ENCODE results near the gene NDEL1.

Gene NDEL1

DNA sequence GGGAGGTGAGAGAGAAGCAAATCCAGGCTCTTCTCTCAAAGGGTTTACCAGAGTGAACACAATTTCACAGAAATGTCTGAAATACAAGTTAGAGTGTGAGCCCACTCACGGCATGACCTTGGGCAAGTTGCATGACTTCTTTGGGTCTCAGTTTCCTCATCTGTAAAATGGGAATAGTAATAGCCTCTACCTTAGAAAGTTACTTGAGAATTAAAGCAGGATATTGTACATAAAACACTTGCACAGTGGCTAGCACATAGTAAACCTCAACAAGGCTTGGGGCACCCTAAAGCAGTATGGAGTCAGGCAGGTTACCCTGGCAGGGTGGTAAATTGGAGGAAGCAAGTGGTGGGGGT lies 24.8 kb upstream of the NDEL1 start:
- TF ChIP-seq, protein P1, sequence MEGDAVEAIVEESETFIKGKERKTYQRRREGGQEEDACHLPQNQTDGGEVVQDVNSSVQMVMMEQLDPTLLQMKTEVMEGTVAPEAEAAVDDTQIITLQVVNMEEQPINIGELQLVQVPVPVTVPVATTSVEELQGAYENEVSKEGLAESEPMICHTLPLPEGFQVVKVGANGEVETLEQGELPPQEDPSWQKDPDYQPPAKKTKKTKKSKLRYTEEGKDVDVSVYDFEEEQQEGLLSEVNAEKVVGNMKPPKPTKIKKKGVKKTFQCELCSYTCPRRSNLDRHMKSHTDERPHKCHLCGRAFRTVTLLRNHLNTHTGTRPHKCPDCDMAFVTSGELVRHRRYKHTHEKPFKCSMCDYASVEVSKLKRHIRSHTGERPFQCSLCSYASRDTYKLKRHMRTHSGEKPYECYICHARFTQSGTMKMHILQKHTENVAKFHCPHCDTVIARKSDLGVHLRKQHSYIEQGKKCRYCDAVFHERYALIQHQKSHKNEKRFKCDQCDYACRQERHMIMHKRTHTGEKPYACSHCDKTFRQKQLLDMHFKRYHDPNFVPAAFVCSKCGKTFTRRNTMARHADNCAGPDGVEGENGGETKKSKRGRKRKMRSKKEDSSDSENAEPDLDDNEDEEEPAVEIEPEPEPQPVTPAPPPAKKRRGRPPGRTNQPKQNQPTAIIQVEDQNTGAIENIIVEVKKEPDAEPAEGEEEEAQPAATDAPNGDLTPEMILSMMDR (IDR thresholded peaks at IDR 0.05), result no peak
- no peaks in the 10 kb centered on the region for H3K9me3 Mint-ChIP-seq
- H3K27ac Mint-ChIP-seq, result no peak overlapping the region
- peaks cover 30% of the 10 kb centered on the region for H3K27me3 Mint-ChIP-seq (ENCODE audit: low read depth, poor library complexity)
- H3K4me3 Mint-ChIP-seq, result no peak overlapping the region
- H3K36me3 Mint-ChIP-seq (ENCODE audit: low read depth), result no peaks in the 10 kb centered on the region
- peaks cover 24% of the 10 kb centered on the region for H3K4me1 Mint-ChIP-seq
- DNase-seq, result no peak

DNA sequence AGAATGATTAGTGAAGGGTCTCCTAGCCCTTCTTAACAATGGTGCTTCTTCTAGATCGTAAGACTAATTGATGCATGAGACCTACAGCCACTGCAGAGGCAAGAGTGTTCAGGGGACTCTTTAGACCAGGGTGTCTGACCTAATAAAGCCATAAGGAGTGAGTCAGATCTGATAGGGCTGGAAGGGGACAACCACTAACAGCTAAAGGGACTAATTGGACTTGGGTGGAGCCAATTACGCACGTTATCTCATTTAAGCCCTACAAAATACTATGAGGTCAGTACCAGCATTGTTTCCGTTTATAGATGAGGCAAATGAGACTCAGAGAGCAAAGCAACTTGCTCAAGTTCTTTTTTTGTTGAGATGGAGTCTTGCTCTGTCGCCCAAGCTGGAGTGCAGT lies 23.6 kb upstream of the NDEL1 start:
- Mint-ChIP-seq H3K27ac (no peak overlapping the region), H3K4me3 (no peak overlapping the region), H3K36me3 (ENCODE audit: low read depth) (no peaks in the 10 kb centered on the region), H3K9me3 (no peaks in the 10 kb centered on the region), H3K27me3 (ENCODE audit: low read depth, poor library complexity) (peaks cover 43% of the 10 kb centered on the region), H3K4me1 (peaks cover 14% of the 10 kb centered on the region)
- DNase-seq, result no peak
- TF ChIP-seq, protein P1 (IDR thresholded peaks at IDR 0.05), result no peak

DNA sequence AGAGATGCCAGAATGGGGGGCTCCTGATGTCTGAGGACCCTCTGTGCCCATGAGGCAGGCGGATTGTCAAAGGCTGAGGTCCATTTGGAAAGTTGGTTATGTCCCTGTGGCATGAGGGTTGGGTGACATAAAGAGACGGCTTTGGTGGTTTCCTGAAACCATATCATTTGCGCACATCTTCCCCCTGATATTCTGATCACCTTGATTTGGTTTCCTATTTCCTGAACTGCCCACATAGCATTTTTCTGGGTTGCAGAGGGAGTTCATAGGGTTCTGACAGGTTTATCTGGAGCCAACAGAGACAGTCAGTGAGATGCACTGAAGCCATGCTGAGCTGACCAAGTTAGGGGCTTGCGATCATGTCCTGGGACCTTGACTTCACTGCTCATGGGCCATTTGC lies 22.4 kb upstream of the NDEL1 start:
- H3K4me3 Mint-ChIP-seq, result no peak overlapping the region
- H3K27ac Mint-ChIP-seq, result no peak overlapping the region
- no peaks in the 10 kb centered on the region for H3K9me3 Mint-ChIP-seq
- DNase-seq, result no peak
- TF ChIP-seq, protein P1 (IDR thresholded peaks at IDR 0.05), result no peak
- H3K4me1 Mint-ChIP-seq, result peaks cover 10% of the 10 kb centered on the region
- H3K27me3 Mint-ChIP-seq (ENCODE audit: low read depth, poor library complexity), result peaks cover 54% of the 10 kb centered on the region
- no peaks in the 10 kb centered on the region for H3K36me3 Mint-ChIP-seq (ENCODE audit: low read depth)

DNA sequence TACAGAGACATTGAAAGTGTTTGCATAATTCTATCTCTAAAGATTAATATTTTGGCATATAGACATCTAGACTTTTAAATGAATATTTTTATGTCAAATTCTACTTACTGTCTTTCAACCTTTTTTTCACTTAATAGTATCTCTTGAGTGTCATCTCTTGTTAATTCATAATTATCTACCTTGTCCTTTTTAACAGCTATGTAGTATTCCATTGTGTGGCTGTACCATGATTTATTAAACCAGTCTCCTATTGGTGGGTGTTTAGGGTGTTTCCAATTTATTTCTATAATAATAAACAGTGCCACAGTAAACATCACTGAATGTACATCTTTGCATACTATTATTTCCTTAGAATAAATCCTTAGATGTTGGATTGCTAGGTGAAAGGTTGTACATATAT lies 21.7 kb upstream of the NDEL1 start:
- Mint-ChIP-seq H3K27ac (no peak overlapping the region), H3K4me3 (no peak overlapping the region), H3K9me3 (no peaks in the 10 kb centered on the region), H3K36me3 (ENCODE audit: low read depth) (no peaks in the 10 kb centered on the region), H3K27me3 (ENCODE audit: low read depth, poor library complexity) (peaks cover 58% of the 10 kb centered on the region), H3K4me1 (peaks cover 5% of the 10 kb centered on the region)
- DNase-seq, result no peak
- TF ChIP-seq, protein P1 (IDR thresholded peaks at IDR 0.05), result no peak

DNA sequence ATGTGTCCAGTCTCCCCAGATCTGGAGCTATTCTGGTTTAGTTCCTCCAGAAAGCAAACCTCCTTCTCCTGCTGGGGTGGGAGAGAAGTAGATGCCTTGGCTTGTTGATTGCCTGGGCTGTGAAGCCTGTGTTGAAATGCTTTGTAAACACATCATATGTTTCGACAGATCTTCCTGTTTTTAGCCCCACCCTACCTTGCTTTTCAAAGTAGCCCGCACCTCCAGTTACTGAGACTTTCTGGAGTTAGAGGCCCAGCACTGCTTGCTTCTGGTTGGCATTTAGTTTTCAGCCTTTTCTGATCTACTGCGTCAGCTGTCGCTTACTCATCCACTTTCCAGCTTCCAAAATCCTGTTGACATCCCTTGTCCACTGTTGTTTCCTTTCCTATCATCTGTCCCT lies 17.9 kb upstream of the NDEL1 start:
- no peak for DNase-seq
- no peaks in the 10 kb centered on the region for H3K9me3 Mint-ChIP-seq
- H3K4me1 Mint-ChIP-seq, result no peaks in the 10 kb centered on the region
- no peak overlapping the region for H3K4me3 Mint-ChIP-seq
- TF ChIP-seq, protein P1 (IDR thresholded peaks at IDR 0.05), result no peak
- no peaks in the 10 kb centered on the region for H3K36me3 Mint-ChIP-seq (ENCODE audit: low read depth)
- H3K27me3 Mint-ChIP-seq (ENCODE audit: low read depth, poor library complexity), result peaks cover 62% of the 10 kb centered on the region
- no peak overlapping the region for H3K27ac Mint-ChIP-seq

DNA sequence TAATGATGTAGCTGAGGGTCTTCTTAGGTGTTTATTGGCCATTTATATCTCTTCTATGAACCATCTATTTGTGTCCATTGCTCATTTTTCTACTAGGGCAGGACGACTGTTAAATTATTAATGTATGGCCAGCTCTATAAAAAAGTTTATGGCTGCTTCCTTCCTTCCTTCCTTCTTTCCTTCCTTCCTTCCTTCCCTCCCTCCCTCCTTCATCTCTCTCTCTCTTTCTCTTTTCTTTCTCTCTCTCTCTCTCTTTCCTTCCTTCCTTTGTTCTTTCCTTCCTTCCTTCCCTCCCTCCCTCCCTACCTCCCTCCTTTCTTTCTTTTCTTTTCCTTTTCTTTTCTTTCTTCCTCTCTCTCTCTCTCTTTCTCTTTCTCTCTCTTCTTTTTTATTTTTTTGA lies 17.2 kb upstream of the NDEL1 start:
- H3K4me3 Mint-ChIP-seq, result no peak overlapping the region
- no peak for DNase-seq
- no peaks in the 10 kb centered on the region for H3K9me3 Mint-ChIP-seq
- TF ChIP-seq, protein P1 (IDR thresholded peaks at IDR 0.05), result no peak
- H3K27me3 Mint-ChIP-seq (ENCODE audit: low read depth, poor library complexity), result peaks cover 62% of the 10 kb centered on the region
- H3K4me1 Mint-ChIP-seq, result no peaks in the 10 kb centered on the region
- no peak overlapping the region for H3K27ac Mint-ChIP-seq
- no peaks in the 10 kb centered on the region for H3K36me3 Mint-ChIP-seq (ENCODE audit: low read depth)
